HG03196 (cell line): ENCODE results near the gene NACC2.

Experiments used
- ATAC-seq: cut with Tn5 transposase; IDR thresholded peaks from one replicate; pipeline ENCODE4 v1.9.1; 2021; ENCODE audit not compliant: unreplicated experiment

The NACC2 gene, protein sequence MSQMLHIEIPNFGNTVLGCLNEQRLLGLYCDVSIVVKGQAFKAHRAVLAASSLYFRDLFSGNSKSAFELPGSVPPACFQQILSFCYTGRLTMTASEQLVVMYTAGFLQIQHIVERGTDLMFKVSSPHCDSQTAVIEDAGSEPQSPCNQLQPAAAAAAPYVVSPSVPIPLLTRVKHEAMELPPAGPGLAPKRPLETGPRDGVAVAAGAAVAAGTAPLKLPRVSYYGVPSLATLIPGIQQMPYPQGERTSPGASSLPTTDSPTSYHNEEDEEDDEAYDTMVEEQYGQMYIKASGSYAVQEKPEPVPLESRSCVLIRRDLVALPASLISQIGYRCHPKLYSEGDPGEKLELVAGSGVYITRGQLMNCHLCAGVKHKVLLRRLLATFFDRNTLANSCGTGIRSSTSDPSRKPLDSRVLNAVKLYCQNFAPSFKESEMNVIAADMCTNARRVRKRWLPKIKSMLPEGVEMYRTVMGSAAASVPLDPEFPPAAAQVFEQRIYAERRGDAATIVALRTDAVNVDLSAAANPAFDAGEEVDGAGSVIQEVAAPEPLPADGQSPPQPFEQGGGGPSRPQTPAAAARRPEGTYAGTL

DNA sequence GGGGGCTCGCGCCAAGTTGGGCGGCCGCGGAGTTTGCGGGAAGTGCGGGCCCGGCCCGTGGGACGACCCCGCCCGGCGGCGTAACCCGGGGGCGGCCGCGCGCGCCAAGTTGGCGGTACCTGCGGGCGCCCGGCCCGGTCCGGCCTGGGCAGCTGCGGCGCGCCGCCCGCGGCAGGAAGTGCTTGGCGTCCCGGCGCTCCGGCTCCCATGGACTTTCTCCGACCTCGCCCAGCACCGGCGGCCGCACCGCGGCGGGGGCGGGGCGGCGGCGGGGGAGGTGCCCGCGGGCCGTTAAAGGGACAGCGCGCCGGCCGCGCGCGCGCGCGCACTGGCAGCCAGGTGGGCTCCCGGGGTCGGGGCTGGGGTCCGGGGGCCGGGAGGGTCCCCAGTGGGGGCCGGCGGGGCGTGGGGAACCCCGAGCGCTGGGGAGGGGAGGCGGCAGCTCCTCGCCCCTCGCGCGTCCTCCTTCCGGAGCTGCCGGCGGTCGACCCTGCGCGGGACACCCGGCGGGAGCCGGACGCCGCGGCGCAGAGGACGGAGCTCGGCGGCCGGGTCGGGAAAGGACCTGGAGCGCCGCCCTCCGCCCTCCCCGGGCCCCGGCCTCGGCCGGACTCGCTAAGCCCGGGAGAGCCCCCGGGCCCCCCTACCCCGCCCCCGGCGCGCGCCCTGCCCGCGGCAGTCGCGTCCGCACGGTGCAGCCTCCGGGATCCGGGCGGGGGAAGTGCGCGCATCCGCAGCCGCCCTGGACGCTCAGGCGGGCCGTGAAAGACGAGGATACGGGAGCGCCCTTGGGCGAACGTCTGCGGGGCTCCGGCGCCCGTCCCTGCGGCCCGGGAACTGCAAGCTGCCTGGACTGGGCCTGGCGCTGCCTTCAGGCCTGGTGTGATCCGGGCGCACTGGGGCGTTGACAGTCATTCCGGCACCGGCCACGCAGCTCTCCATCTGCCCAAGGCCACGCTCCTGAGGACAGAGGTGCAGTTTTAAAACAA, at the start of gene NACC2:
Gene NACC2 (minus strand): TSS at position 220 of the 989 bp plus-strand sequence. CDS start 44,768 bp downstream, outside the sequence.
- no peak for ATAC-seq

DNA sequence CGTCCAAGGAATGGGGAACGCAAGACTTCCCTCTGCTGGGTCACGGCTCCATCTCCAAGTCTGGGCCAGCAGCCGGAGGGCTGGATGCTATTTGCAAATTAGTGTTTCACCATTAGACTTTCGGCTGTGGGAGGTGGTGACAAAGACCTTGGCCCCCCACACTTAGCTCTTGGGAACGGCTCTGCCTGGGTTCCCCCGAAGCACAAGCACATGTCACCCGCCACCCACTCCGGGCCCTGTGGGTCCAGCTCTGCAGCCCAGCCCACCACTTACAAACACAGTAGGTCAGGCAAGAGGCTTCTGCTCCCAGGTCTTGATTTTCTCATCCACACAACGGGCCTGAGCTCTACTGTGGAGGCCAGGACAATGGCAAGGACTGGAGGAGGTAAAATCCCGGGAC, 49.4 kb upstream of the NACC2 start:
- ATAC-seq = no peak

DNA sequence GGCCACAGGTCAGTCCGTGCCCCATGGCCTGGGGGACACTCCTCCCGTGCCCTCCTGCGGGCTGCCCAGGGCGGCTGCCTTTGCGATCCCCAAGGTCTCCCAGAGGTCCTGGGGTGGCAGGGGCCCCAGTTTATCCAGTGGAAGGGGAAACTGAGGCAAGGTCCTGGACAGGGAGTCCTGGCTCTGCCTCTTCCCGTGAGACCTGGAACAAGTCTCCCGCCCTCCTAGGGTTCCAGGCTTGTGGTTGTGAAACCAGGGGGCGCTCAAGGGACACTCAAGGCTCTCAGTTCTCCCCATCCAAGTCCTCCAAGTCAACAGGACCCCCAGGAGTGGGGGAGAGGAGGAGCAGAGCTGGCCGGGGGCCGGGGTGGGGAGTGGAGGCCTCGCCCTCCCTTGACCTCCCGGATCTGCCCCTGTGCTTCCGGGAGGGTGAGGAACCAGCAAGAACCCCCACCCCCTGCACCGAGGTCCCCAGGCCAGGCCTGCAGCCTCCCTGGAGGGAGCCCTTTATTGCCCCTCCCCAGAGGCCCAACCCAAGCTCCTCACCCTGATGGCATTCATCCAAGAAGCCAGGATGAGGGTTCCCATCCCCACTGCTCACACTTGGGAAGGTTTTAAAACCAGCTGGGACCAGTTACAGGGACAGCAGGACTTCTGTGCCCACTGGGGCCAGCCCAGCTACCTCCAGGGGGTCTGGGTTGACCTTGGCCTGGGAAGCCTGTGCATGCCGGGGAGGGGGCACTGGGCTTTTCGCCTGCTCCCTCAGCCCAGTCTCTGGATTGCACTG, 48.3 kb upstream of the NACC2 start:
- ATAC-seq = no peak

DNA sequence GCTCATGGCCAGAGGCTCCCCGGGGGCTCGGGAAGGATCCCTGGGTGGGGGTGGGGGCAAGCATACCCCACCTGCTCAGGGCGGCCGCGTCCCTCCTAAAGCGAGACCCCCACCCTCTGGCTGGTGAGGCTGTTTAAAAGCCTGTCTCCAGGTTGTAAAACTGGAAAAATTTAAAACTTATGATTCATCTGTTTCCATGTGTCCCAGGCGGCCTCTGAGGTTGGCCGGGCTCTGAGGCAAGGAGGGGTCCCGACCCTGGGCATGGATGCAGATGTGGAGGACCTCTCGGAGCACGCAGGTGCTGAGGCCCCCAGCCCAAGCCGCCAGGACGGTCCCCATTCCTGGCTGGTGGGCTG, 47.7 kb upstream of the NACC2 start:
- ATAC-seq = no peak

DNA sequence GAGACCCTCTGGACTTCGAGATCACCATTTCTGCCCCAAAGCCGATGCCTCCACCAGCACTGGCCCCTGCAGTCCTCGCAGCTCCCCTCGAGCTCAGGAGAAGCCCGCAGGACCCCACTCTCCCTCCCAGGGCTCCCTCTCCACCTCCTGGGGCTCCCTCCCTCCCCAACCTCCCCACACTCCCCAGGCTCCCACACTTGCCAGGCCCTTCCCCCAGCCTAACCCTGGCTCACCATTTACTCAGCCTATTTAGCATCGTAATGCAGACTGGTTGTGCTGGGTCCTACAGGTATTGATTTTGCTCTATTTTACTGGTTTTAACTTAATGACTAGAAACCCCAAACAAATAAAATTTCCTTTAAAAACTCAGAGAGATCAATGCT, 47.3 kb upstream of the NACC2 start:
- ATAC-seq = no peak

DNA sequence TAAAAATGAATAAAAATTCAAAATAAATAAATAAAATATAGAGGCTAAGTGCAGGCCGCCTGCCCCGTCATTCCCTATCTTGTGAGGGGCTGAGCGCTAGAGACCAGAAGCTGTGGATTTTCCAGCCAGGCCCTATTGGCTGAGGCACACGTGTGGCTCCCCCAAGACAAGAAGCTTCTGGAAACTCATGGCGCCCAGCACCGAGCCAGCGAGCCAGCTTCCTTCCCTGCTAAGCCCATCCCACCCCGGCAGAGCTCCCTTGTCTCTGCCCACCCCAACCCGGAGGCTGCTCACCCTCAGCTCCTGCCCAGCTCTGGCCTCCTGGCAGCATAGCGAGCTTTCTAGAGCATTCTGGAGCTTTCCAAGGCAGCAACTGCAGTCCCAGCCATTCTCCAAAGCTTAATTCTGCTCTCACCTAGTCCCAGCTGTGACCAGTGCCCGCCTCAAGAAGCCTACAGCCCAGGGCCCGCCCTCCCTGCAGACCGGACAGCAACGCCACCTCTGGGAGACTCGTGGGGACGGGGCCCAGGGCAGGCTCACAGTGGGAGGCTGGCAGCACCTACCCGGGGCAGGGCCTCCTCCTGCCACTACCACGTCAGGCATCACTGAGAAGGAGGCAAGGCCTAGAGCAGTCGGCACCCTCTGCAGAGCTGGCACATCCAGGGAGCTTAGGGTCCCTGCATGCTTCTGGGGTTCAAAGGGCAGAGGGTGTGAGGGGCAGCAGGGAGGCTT, 46.8 kb upstream of the NACC2 start:
- no peak for ATAC-seq

DNA sequence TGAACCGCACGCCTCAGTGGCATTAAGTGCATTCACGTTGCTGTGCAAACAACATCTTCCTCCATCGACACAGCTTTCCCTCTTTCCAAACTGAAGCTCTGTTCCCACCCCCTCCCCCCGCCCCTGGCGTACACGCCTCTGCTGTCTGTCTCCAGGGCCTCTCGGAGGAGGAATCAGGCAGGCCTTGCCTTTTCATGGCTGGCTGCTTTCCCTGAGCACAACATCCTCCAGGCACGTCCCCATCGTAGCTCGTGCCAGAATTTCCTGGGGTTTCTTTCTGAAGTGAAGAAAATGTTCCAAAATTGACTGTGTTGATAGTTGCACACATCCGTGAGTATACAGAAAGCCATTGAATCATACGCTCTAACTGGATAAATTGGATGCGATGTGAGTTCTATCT, 45.9 kb upstream of the NACC2 start:
- ATAC-seq = no peak

DNA sequence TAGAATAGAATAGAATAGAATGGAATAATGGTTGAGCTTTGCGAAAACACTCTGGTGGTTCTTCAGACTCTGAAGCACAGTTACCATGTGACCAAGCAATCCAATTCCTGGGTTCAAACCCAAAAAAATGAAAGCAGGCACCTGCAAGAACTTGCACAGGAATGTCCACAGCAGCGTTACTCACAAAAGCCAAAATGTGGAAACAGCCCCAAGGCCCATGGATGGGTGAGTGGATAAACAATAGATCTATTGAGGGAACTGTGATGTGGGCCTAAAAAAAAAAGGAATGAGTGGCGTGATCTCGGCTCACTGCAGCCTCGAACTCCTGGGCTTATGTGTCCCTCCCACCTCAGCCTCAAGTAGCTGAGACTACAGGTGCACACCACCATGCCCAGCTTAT, 45.0 kb upstream of the NACC2 start:
- ATAC-seq = no peak

DNA sequence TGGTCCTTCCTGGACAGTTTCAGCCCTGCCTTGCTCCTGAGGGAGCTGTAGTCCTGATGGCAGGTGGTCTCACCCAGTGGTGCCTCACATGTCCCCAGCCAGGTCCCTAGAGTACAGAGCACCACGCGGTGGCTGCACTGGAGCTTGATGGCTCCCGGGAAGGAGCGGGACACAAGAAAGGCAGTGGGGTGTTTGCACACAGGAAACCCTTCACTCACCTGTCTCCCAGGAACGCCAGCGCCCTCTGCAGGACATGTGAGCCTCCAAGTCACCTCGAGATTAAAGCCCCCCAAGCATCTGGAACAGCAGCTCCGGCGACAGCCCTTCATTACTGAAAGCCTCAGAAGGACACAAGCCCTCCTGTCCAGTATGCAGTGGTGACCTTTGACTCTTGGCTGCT, 43.5 kb upstream of the NACC2 start:
- ATAC-seq = no peak

DNA sequence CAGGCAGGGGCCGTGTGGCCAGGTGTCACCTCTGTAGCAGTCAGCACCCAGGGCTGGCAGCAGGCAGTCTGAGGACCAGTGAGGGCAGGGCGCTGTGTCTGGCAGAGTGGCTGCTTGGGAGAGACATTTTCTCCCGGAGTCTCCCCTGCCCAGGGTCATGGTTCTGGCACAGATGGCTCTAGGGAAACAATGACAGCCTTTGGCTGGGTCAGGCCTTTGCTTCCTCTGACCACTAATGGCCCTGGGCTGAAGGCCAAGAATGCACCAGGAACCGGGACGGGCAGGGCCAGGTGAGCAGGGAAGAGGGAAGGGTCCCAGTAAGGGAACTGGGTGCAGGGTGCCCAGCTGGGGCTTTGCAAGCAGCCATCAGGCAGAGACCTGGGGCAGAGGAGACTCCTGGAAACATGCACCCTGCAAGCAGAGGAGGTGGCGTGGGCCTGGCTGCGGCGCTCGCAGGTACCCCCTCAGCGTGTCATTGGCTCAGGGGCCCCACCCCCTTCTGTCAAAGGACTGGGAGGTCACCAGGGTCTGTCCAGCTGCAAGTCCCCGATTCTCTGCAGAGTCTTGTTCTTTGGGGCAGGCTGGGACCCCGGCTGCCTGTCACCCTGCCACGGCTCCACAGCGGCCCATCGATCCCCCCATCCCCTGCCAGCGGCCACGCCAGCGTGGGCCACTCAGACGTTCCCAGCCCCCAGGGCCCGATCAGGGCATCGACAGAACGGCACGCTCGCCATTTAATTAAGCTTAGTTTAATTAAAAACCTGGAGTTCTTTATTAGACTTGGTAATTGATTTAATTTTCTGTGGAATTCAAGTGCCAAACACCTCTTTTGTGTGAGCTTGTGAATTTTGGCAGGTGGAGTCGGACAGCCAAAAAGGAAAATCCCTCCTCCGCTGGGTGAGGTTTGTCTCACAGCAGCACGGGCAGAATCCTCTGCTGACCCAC, 42.5 kb upstream of the NACC2 start:
- ATAC-seq = no peak

DNA sequence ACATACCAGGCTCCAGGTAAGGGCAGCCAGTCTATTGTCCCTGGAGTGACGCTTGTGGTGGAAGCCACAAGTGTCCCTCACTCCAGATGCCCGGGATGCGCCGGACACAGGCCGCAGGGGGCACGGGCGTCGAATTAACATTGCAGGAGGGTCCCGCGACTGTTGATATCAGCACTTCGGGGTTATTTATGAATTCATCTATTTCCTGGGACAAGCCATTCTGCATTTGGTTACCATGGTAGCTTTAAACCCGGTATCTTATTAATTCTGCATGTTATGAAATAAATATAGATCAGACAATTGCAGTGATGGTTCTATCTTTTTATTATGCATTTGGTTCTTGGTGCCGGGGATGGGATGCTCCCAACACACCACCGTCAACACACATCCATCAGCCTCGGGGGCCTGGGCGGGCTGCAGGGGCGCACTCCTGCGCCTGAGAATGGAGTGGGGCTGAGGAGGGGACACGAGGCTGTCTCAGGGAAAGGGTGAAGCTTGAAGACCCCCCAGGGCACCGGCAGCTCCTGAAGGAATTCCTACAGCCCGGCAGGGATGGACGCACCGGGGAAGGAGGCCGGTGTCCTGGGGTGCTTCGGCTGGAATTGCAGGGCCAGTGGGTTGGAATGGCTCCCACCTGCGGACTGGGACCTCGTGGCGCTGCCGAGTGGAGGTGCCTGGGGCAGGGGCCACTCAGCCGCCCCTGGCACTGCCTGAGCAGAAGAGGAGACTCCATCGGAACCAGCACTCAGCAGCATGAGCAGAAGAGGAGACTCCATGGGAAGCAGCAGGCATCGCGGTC, 41.2 kb upstream of the NACC2 start:
- ATAC-seq = no peak

DNA sequence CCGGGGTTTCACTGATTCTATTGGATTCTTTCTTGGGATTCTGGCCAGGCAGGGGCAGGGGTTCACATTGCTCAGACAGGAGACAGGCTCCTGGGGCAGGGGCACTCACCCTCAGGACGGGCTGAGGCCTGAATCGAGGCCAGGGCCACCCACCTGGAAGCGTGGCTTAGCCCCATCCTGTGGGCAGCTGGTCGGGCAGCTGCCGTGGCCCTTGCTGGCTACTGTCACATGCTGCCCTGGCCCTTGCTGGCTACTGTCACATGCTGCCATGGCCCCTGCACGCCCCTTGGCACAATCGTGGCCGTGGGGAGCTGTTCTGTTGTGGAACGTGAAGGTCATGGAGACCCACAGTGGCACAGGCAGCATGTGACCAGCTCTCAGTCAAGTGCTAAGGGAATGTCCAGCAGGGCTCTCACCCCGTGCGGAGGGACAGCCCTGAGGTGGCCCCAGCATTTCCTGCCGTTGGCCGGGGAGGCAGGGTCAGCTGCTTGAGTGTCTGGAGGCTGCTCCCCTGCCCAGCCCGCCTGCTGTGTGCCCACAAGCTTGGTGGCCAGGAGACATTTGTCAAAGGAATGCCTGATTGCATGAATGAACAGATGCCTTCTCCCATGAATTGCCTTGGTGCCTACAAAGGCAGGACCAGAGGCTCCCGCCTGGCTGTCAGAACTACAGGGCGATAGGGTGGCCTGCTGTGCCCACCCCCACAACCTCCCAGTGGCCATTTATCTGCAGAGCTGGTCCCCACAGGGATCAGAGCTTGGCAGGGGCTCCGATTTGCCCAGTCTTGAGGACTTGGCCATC, 40.4 kb upstream of the NACC2 start:
- no peak for ATAC-seq

DNA sequence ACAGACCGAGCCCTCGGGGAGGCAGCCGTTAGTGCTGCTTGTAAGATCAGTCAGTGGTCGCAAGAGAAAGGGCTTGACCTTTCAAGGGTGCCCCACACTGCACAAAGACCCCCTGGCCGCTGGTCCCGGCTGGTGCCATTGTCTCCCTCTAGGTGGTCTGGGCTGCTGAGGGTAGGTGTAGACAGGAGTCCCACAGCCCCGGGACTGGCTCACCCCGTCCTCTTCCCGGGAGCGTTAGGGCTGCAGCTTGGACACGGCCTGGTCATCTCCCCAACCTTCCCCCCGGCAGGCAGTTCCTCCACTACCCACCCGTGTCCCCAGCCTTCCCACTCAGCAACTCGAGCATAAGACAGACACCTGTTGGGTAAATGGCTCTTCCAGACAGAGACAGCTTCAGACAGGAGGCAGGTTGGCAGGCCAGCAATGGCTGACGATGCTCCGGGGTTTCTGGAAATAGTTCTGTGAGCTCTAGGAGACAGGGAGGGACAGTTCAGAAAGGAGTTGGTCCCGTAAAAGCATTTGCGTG, 38.9 kb upstream of the NACC2 start:
- ATAC-seq = no peak

DNA sequence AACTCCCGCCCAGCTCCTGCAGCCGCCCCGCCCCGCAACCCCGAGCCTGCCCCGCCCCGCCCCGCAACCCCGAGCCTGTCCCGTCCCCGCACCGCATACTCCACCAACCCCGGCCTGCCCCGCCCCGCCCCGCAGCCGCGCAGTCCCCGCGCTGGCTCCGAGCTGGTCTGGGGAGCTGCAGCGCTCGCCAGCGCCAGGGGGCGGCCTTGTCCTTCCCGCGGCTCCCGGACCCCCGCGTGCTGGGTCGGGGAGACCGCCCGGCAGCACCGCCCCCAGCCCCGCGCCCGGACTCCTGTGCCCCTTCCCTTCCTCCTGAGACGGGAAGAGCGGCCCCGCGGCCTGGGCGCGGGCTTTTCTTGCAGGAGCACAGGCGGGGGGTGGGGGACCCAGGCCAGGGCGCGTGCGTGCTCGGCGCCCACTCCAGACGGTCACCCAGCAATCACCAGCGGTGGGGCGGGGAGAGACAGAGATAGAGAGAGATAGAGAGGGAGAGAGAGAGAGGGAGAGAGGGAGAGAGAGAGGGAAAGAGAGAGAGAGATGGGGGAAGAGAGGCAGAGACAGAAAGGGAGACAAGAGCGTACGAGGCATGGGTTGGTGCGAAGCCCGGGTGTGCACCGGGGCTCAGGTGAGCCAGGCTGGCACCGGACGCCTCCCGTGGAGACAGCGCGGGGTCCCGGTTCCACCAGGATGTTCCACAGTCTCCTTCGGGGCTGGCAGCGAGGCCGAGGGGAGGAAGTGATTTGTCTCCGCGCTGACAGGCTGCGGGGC, 38.3 kb upstream of the NACC2 start:
- ATAC-seq = no peak

DNA sequence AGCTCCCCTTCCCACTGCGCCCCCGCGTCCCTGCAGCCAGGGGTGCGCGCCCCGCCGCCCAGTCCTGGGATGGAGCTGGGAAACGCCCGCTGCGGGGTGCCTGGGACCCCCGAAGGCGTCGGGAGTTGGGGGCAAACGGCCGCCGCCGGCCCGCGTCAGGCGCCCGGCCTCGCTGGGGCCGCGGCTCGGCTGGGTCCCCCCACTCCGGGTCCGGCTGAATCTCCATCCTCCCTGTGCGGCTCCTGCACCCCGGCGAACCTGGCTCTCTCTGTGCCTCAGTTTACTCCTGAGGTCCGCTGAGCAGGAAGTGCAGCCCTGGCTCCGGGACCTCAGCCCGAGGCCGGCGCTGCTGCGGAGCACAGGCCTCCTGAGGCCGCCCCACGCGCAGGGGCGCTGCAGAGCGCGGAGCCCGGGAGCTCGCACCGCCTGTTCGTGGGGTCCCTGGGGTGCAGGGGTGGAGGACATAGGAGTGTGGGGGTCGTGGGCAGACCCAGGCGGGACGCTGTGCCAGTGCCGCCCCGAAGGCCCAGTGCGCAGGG, 37.5 kb upstream of the NACC2 start:
- ATAC-seq = no peak
